Measurements from ENCODE around the gene LRRC4B.
A peak's percentile ranks its signal among the peaks of the same experiment; 100 is the strongest.
"Not testable (repeated sequence)": the region's sequence is repeated elsewhere in the genome, so short reads cannot be mapped to it uniquely, and the experiment has no call there.

LRRC4B gene

DNA sequence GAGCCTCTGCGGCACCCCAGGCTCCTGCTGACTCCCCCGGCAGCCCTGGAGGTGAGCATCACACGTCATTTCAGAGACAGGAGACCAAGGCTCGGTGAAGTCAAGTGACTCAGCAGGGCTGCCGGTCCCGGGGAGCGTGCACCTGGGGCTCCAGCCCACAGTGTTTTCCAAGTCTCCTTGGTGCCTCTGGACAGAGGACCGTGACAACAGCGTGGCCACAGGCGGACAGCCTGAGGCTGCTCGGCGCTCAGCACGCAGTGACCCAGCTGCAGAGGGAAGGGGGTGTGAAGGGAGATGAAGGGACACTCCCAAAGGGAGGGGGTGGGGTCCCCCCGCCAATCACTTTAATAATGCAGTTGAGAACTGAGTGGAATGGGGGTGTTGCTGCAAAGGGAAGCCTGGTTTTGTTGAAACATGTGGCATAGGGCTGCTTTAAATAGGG, 37.0 kb downstream of the LRRC4B start:
- DNase-seq (ENCODE audit: low read depth in 2 of 3, low spot score in 1 of 3): no peak

- not testable (repeated sequence) for DNase-seq (ENCODE audit: low read depth in 2 of 3, low spot score in 1 of 3)
These were observed 40.2 kb downstream of the LRRC4B start for GRCh38 chr19:50528052-50528451.

DNA sequence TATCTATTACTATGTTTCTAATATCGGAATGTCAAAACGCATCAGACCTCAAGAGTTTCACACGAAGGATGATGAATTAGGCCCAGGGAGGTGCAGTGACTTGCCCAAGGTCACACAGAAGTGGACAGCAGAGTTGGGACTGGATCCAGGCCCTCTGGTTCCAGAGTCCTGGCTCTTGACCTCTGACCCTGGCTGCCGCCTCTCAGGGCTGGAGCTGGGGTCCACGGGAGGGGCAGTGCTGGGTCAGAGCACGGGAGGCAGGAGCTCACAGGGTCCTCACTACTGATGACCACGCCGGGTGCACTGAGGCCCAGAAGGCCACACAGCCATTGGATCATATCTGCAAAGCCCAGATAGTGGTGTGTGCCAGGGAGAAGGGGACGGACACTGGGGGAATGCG, 45.4 kb downstream of the LRRC4B start:
- no peak for DNase-seq (ENCODE audit: low read depth in 2 of 3, low spot score in 1 of 3)

DNA sequence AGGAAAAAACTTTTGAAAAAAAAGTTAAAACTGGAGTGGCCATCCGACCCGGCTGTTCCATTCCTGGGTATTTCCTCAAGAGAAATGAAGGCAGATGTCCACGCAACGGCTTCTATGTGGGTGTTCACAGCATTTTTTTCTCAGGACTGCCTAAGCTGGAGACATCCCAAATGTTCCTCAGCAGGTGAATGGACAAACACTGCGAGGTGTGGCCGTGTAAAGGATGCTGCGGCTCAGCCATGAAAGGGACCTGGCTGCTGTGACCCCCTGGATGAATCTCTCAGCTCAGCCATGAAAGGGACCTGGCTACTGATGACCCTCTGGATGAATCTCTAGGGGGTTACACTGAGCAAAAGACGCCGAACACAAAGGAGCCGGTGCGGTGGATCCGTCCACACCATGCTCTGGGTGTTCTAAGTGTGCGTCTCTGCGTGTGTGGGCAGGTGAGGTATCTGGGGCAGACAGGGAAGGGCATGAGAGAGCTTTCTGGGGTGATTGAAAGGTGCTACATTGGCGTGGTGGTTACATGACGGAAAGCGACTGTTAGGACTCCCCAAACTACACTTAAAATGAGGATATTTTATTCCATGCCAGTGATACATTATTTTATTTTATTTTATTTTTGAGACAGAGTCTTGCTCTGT, 47.3 kb downstream of the LRRC4B start:
- no peak for DNase-seq (ENCODE audit: low read depth in 2 of 3, low spot score in 1 of 3)

DNA sequence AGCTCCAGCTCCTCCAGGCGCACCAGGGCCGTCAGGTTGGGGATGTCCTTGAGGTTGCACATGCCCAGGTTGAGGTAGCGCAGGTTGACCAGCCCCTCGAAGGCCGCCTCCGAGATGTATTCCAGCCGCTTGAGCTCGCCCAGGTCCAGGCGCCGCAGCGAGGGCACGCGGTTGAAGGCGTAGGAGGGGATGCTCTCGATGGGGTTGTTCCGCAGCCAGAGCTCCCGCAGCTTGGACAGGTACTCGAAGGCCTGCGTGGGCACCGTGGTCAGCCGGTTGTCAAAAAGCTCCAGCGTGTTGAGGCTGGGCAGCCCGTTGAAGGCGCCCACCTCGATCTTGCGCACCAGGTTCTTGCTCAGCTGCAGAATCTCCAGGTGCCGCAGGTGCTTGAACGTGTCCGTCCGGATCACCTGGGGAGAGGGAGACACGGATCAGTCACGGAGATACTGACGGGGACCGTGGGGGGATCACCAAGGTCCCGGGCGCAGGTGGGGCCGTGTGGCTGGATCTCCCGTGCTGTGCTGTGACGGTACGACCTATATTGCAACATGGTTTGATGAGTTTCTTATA, 49.1 kb downstream of the LRRC4B start:
- DNase-seq (ENCODE audit: low read depth in 2 of 3, low spot score in 1 of 3): no peak

GRCh38 chr19:50518091-50519005, 49.9 kb downstream of the LRRC4B start:
- no peak for DNase-seq (ENCODE audit: low read depth in 2 of 3, low spot score in 1 of 3)

DNA sequence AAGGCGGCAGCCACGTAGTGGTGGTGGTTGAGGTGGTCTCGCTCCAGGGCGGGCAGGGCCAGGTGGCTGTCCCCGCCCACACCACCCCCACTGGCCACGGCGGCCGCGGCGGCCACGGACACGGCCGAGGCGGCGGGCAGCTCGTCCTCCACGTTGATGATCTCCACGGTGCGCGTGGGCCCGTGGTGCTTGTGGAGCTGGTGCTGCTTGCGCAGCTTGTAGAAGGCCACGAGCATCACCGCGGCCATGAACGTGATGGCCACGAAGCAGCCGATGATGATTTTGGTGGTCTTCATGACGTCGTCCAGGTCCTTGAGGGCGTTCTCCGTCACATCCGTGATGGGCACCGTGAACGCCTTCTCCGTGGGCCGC, 50.5 kb downstream of the LRRC4B start:
- no peak for DNase-seq (ENCODE audit: low read depth in 2 of 3, low spot score in 1 of 3)

DNA sequence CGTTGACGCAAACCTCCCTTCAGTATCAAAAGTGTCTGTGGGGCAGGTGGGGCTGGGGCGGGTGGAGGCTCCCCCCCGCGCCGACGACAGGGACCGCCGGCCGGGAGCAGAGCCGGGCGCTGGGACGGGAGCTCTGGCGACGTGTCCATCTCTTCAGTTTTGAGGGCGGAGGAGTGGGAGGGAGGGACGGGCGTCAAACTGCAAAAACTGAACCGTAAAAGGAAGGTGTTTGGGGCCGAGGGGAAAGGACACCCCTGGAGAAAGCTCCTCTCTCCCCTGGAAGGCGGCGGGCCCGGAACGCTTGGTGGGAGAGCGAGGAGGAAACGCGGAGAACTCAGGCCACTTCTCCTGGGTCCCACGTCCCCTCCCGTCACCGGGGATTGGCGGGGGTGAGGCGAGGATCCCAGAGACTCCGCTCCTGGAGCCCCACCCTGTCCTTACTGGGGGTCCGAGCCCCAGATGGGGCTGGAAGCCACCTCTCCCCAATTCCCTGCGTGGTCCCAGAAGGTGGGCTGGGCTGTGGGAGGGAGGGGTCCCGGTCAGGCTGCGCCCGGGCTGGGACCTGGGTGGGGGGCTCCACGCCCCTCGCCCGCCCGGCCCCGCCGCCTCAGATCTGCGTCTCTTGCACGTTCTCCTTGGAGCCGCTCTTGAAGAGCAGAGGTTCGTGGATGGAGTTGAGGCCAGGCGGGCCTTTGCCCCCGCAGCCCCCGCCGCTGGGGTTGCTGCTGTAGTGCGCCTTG, 51.1 kb downstream of the LRRC4B start:
- no peak for DNase-seq (ENCODE audit: low read depth in 2 of 3, low spot score in 1 of 3)

- no peak for DNase-seq (ENCODE audit: low read depth in 2 of 3, low spot score in 1 of 3)
These were observed 51.8 kb downstream of the LRRC4B start for GRCh38 chr19:50516456-50516855.

DNA sequence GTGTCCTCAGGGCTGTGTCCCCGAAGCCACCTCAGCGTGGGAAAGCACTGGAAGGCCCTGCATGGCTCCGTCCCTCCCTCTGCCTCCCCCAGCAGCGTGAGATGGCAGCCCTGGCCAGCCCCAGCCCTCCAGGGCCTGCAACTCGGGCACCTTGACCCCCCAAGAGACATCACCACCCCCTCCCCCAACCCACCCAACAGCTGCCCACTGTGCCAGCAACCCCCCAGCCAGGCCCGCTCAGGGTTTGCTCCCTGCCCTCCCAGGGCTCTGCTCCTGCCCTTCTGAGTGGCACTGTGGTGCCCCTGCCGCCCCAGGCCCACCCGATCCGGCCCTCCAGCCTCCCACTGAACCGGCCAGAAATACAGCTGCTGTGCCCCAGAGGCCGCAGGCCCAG, 53.1 kb downstream of the LRRC4B start:
- no peak for DNase-seq (ENCODE audit: low read depth in 2 of 3, low spot score in 1 of 3)

GRCh38 chr19:50514346-50515167, 53.7 kb downstream of the LRRC4B start:
- no peak for DNase-seq (ENCODE audit: low read depth in 2 of 3, low spot score in 1 of 3)

DNA sequence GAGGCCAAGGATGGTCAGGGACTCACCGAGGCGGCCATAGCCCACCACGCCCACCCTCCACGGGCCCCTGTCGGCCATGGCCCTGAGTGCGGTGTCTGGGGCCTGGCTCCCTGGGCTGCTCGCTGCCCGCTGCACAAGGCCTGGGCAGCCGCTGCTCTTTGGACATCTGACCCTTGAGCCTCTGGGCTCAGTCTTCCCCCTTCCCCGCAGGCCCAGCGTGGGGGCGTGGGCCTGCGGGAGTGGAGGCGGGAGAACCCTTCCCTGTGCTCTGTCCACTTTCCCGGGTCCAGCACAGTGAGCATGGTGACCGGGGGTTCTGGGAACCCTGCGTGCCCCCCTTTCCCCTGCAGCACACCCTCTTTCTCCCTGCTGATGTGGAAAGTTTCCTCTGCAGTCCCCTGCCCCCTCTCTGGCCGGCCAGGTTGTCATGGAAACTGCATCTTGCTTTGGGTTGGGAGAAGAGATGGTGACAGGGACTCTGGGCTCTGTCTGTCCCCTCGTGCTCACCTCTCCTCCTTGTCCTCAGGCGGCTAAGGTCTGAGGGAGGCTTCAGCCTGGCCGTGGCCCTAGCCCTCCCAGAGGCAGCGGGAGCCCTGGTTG, 54.4 kb downstream of the LRRC4B start, which contains the start of gene ASPDH:
Gene ASPDH, minus strand, starts transcription at position 168 of the 600 bp plus-strand sequence. Its CDS starts 90 bp downstream, at position 78.
- no peak for DNase-seq (ENCODE audit: low read depth in 2 of 3, low spot score in 1 of 3)

DNA sequence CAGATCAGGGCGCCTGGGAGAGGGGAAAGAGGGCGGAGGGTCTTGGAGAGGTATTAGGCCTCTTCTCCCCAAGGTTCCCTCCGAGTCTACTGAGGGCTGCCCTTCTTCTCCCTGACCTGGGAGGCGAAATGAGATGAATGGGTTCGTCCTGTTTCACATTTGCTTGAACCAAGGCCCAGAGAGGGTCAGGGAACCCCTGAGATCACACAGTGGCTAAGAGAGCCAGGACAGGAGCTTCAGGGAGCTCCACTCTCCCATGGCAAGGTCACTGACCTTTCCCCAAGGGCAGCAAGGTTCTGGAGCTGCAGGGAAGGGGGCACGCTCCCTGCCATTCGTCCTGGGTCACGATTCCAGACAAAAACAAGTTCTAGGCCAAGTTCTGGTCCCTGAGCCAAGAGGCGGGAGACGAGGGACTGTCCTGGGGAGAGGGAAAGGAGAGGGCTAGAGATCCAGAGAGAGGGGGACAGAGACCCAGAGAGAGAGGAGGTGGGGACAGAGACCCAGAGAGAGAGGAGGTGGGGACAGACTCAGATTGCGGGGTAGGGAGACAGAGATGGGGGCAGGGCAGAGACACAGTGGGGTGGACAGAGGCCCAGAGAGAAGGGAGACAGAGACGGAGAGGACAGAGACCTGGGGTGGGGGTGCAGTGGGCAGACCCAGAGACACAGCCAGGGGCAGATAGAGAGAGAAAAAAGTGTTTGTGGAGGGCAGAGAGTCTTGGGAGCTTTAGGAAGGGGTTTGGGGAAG, 55.1 kb downstream of the LRRC4B start:
- no peak for DNase-seq (ENCODE audit: low read depth in 2 of 3, low spot score in 1 of 3)

- no peak for DNase-seq (ENCODE audit: low read depth in 2 of 3, low spot score in 1 of 3)
These were observed 55.9 kb downstream of the LRRC4B start for GRCh38 chr19:50512112-50512998.

- peak; percentile 93 to 95 (median 95) for DNase-seq (ENCODE audit: low read depth in 2 of 3, low spot score in 1 of 3)
These were observed 57.0 kb downstream of the LRRC4B start, which contains the start of gene JOSD2 for GRCh38 chr19:50511069-50511822. TSS of gene JOSD2 (minus strand) at chr19:50511191. CDS start at chr19:50510431, 760 bp downstream.

GRCh38 chr19:50510700-50511068, 57.6 kb downstream of the LRRC4B start:
- DNase-seq (ENCODE audit: low read depth in 2 of 3, low spot score in 1 of 3): no peak

- DNase-seq (ENCODE audit: low read depth in 2 of 3, low spot score in 1 of 3): no peak
These were observed 58.0 kb downstream of the LRRC4B start for GRCh38 chr19:50510121-50510670.
